SK-N-DZ (cell line): ENCODE measurements around the gene C1S.
"Not testable (repeated sequence)": the region's sequence is repeated elsewhere in the genome, so short reads cannot be mapped to it uniquely, and the experiment has no call there.

Experiments used
- DNase-seq: peaks from one replicate; pipeline ENCODE4 v3.0.0-alpha.2; 2015; ENCODE audit warnings: low spot score

C1S gene

DNA sequence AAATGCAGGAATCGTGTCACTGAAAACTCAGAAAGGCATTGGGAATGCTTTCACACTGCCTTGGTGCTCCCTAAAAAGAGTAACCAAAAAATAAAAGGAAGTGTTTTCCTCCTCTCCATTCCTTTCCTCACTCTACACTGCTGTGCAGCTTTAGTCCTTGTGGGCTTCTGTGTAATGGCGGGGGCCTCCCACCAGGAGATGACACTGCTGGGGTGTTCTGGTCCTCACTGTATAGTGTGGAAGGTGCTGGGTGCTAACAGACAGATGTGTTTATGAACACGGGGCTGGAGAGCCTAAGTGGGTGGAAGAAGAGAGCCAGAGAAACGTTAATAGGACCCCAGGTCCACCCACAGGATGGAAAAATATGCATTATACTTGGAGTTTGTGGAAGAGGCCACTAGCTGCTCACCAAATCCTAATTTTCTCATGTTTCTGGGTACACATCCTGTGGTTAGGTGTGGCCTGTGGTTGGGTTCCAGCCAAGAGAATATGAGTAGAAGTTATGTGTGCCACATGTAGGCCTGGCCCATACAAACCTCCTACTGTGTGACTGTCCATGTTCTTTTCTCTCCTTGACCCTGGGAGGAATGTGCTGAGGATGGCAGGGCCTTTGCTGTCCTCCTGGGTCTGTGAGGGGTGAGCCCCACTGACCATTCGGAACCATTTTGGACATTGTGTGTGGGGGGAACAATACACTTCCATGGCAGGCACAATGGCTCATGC, 14.0 kb upstream of the C1S start:
- DNase-seq = no peak

DNA sequence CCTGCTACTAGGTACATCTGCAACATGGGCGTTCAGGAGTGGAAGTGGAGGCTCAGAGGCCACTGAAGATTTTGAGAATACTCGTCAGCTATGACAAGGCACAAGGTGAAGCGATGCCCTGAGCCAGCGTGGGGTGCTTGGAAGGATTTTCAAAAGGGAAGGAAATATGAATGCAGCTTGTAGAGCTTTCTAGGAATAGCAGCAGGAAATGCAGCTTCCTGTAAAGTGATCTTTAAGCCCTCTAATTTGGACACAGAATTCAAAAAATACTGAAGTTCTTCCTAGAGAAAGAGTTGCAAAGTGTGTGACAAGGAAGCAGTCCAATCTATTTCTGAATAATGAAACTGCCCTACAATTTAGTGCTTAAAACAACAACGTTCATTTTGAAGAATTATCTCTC, 13.2 kb upstream of the C1S start:
- no peak for DNase-seq

DNA sequence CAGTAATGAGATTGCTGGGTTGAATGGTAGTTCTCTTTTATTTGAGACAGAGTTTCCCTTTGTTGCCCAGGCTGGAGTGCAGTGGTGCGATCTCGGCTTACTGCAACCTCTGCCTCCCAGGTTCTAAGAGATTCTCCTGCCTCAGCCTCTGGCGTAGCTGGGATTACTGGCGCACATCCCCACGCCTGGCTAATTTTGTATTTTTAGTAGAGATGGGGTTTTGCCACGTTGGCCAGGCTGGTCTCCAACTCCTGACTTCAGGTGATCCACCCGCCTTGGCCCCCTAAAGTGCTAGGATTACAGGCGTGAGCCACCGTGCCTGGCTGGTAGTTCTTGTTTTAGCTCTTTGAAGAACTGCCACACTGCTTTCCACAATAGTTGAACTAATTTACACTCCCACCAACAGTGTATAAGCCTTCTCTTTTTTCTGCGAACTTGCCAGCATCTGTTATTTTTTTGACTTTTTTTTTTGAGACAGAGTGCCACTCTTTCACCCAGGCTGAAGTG, 11.0 kb upstream of the C1S start:
- not testable (repeated sequence) for DNase-seq

DNA sequence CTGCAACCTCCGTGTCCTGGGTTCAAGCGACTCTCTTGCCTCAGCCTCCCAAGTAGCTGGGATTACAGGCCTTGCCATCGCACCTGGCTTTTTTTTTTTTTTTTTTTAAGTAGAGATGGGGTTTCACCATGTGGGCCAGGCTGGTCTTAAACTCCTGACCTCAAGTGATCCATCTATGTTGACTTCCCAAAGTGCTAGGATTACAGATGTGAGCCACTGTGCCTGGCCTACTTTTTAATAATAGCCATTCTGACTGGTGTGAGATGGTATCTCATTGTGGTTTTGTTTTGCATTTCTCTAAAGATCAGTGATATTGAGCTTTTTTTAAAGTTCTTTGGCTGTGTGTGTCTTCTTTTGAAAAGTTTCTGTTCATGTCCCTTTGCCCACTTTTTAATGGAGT, 10.5 kb upstream of the C1S start:
- not testable (repeated sequence) for DNase-seq

DNA sequence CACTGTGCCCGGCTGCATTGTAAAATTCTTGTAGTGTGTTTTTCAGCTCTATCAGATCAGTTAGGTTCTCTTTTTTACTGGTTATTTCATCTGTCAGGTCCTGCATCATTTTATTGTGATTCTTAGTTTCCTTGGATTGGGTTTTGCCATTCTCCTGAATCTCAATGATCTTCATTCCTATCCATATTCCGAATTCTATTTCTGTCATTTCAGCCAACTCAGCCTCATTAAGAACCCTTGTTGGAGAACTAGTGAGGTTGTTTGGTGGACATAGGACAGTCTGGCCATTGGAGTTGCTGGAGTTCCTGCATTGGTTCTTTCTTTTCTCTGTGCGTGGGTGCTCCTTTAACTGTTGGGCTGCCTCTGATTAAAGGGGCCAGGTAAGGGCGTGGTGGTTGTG, 5.6 kb upstream of the C1S start:
- DNase-seq = no peak

DNA sequence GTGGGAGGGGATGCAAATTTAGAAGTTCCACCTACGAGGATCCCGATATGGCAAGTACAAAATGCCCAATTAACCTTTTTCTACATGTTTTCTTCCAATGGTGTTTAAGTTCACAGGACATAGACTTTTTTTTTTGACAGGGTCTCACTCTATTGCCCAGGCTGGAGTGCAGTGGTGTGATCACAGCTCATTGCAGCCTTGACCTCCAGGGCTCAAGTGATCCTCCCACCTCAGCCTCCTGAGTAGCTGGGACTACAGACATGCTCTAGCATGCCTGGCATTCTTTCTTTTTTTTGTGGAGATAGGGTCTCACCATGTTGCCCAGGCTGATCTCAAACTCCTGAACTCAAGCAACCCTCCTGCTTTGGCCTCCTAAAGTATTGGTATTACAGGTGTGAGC, 4.8 kb upstream of the C1S start:
- not testable (repeated sequence) for DNase-seq

DNA sequence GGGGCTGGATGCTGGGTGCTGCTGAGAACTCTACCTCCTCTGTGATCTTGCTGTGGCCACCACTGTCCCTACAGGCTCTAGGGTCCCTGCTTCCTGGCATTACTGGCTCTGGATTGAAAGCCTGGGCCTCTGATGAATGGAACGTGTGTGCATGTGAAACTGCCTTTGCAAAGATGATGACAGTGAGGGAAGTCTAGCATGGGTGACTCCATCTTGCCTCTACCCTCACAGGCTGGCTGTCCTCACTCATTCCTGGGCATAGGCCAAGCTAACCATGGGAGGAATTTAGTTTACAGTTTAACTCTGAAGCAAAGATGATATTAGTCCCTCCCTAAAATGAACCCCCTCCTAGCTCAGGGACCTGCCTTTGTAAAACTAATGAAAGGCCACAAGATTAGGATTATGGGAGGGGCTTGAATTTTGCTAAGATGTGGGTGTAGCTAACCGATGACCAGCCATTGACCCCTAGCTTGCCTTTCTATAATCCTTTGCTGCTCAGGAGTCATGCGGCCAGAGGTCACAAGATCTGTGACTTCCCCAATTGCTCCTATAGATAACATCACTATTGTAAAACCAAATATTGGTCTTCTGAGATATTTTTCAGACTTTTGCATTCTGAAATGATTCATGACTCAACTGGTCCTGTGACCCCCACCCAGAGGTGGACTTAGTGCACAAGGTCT, 2.2 kb upstream of the C1S start:
- DNase-seq = no peak

DNA sequence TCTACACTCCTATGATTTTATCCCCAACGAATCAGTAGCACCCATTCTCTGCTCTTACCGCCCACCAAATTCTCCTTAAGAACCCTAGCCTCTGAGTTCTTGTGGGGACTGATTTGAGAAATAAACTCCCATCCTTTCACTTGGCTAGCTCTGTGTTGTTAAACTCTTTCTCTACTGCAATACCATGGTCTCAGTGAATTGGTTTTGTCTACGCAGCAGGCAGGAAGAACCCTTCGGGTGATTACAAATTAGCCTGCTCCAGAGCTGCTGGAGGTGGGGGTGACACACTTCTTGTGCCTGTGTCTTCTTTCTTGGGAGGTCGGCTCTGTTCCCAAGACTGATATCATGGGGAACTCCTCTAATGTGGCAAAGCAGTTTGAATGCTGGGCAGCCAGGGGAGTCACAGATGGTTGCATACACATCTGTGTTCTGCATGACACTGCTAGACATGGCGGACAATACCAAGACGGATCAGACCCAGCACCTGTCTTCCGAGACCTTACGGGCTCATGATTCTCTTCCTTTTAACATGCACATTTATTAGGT, 1.6 kb upstream of the C1S start:
- DNase-seq = no peak

DNA sequence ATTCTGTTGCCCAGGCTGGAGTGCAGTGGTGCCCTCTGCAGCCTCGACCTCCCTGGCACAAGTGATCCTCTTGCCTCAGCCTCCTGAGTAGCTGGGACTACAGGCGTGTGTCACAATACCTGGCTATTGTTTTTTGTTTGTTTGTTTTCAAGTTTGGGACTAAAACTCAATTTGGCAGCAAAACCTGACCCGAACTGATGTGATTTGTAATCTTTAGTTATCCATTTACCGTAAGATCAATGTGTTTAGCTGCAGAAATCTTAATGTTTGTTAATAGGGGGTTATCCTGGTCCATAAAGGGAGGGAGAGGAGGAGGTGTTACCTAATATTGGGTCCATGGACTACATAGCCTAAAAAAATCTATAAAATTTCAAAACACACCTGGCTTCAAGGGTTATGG, 738 bp upstream of the C1S start:
- DNase-seq = no peak

DNA sequence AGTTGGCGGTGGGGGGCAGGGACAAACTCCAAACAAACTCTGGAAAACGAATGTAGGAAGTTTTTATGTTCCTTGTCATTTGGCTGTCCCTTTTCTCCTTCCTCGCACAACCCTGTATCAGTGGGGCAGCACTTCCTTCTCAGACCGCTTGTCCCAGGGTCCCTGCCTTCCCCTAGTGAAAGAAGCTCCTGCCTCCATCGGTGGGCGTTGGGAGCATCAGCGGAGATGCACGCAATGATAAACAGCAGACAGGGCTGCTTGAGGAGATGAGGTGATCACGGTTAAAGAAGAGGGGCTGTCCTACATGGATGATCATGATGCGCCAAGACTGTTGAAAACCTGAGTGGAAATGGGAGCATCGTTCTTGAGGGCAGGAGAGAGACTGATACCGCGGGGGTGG, 620 bp downstream of the C1S start:
- DNase-seq = peak; percentile 33

DNA sequence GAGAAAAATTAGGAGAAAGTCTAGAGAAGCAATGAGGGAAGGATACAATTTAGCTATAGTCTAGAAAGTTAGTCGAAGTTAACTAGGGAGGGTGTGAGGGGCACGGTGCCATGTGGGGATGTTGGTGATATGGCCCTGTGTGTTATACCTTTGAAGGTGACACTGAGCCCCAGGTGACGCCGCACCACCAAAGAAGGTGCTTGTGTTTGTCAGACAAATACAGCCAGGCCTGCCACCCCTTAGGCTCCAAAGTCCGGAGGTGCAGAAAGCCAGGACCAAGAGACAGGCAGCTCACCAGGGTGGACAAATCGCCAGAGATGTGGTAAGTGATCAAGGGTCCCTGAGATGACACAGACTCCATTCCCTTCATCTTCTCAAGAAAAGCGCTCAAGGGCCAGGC, 1.1 kb downstream of the C1S start:
- no peak for DNase-seq

DNA sequence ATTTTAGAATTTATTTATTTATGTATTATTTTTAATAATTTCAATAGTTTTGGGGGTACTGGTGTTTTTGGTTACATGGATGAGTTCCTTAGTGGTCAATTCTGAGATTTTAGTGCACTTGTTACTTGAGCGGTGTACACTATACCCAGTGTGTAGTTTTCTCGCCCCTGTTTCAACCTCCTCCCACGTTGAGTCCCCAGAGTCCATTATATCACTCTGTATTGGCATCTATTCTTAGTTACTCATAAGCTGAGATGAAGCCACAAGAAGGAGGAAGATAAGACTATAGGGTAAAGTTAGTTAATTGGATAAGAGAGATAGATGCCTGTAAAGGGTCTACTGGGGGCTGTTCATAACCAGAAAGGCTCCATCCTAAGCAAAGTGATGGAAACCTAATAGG, 4.0 kb downstream of the C1S start:
- DNase-seq = no peak

DNA sequence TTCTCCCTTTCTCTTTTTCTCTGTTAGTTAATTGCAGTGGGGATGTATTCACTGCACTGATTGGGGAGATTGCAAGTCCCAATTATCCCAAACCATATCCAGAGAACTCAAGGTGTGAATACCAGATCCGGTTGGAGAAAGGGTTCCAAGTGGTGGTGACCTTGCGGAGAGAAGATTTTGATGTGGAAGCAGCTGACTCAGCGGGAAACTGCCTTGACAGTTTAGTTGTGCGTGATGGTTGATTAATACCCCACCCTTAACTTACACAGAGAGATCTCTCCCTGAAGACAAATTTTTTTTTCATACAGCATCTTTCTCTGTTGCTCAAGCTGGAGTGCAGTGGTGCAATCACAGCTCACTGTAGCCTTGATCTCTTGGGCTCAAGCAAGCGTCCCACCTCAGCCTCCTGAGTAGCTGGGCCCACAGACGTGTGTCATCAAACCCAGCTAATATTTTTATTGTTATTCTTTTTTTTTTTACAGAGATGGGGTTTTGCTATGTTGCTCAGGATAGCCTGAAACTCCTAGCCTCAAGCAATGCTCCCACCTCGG, 4.6 kb downstream of the C1S start:
- no peak for DNase-seq

DNA sequence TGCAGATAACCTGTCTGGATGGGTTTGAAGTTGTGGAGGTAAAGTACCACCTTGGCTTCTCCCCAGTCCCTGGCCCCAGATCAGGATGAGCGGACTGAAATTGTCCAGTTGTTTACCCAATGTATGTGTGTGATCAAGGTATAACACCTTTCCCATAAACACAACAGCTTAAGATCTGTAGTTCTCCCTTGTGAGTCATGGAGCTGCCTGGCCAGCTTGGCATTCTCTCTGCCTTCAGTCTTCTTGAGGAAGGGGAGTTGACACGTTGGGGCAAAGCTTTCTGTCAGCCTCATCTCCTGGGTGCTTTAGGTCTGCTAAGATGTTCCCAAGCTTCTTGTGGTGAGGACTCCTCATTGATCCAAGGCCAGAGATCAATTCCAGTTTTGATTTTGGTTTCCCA, 6.1 kb downstream of the C1S start:
- no peak for DNase-seq

DNA sequence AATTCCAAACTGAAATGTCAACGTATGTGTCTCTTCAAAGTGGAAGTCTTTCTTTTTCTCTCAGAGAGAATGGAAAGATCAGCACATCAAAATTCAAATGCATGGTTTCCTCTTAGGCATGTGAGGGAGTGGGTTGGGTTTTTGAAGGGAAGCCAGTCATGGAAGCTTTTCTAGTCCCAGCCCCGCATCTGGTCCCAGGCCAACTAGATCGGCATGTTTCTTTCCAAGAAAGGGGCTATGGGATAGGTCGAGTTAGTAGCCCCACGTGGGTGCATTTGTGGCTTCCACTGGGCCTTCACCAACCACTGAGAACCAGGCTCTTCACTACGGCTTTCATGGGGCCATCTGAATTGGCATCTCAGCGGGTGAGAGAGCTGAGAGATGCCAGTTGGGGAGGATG, 6.6 kb downstream of the C1S start:
- no peak for DNase-seq

DNA sequence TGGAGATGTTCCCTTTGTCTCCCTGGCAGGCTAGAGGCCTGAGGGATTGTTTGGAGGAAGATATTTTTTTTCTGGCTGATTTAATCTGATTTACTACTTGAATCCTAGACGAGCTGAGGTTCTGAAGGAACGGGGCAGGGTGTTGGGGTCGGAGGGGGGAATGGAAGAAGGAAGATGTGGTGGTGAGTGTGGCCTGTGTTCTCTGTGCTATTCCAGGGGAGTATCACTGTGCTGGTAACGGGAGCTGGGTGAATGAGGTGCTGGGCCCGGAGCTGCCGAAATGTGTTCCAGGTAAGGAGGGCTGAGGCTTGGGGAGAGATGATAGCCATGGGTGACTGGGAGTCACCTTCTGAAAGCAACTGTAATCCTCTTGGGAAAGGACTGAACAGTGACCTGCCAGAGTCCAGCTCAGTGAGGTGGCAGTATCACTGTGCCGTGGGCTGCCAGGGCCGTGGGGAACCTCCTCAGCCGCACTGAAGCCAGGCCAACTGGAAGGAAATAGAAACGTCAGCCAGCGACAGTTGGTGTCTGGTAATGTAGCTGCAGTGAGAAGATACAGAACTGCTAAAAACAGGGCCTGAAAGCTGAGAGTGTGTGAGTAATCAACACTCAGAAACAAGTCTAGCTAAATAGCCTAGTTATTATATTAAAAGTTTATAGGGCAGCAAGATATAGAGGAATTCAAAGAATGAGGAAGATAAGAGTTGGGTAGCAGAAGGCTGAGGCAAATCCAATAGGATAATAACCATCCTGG, 7.9 kb downstream of the C1S start:
- DNase-seq = no peak

DNA sequence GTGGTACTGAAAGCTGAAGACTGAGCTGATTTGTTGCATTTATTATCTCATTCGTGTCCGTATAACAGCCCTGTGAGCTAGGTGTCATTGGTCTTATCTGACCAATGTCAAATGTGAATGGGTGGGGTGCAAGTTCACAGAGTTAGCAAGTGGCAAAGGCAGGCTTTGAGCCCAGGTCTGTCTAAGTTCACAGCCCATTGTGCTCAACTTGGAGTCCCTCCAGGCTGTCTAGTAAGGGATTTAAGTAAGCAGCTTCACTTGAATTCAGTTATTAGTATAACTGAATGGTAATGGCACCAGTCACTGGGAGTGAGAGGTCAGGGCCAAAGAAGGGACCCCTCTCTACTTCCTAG, 8.5 kb downstream of the C1S start:
- DNase-seq = no peak

DNA sequence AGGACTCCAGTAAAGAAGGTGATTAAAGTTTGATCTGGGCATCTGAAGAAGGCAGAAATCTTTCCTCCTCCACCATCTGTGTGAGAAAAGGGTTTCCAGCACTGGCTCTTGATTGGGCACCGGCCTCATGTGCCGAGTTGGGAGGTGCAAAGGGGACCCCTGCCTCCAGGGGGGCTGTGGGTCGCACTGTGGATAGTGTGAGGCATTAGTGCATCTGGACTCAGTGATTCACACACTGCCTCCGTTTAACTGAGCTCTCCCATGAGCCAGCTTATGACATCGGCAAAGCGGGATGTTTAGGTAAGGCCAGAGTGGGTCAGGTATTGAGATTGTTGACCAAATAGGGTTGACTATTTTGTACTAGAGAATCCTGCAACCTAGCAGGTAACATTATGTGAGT, 8.9 kb downstream of the C1S start:
- DNase-seq = no peak

DNA sequence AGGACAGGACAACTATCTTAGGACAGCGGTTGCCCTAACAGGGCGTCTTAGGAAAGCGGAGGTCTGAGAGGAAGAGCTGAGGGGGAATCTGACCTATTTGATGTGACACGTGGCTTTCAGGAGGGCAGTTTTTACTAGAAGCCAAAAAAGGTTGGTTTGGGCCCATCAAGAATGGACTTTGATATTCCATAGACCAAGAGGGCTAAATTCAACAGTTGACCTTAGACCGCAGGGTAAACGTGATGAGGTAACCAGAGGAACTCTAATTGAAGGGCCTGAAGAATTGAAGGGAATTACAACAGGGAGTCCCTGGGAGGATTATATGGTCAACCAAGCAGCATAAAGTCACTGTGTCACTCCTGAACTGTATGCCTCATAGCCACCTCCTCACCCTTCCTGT, 11.5 kb downstream of the C1S start:
- no peak for DNase-seq

DNA sequence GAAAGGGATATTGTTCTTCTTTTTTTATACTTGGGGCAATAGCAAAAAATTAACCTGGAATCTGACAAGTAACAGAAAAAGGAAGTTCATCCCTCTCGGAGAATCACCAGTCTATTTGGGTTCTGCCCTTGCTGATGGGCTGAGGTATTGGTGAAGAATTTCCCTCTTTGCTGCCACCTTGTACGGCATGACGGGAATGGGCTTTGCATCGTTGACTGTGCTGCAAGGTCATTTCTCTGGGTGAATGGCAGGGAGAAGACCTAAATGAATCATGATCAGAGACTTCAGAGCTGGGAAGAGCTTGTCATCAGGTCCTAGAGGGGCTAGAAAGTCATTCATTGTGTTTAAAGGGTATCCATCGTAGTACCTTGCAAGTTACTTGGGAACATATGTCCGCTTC, 12.0 kb downstream of the C1S start:
- DNase-seq = no peak

DNA sequence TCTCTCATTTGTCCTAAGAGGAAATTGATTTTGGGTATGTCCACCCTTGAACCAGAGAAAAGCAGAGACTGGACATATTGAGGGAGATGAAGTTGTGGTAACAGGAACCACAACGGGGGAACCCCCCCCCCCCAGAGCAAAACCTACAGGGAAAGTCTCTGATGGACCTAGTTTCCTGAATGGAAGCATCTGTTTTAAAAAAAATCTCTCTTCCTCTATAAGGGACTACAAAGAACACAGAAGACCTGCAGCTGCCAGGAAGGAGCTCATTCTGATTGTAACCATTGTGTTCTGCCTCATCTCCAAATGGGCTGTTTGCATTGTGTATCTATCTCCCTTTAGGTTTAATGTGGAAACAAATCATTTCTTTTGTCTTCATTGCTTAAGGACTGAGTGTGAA, 13.4 kb downstream of the C1S start:
- DNase-seq = no peak

DNA sequence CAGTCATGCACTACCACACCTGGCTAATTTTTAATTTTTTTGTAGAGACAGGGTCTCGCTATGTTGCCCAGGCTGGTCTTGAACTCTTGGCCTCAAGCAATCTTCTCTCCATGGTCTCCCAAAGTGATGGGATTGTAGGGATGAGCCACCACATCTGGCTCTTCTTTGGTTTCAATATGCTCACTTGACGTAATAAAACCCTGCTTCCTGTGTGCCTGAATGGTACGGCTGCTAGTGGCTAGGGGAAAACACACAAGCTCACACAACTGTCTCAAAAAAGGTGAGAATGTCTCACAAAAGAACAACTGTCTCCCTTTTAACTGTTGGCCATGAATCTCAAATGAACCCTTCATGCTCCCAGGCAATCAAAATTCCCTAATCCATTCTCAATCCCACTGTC, 15.0 kb downstream of the C1S start:
- DNase-seq = no peak
